Measurements from ENCODE around the gene WDFY1. TPM values are rescaled to one million over a fixed set of nuclear protein-coding genes. Genes with fewer than 3 reads are reported as not detected.
A peak's percentile ranks its signal among the peaks of the same experiment; 100 is the strongest.

Gene WDFY1
- 10 to 100 TPM; 26.7 to 35.2 (median 31.4) TPM for polyA plus RNA-seq (ENCODE audit: insufficient read length in 10 of 10)
- long read RNA-seq, donor 1, full-length matches to known transcripts: 7 of 7 reads
- long read RNA-seq, donor 1, partial matches to known transcripts: 0 of 7 reads
- long read RNA-seq, donor 1, other reads (novel, unspliced or antisense): 0 of 7 reads
- long read RNA-seq, donor 2, full-length matches to known transcripts: 6 of 6 reads
- long read RNA-seq, donor 2, partial matches to known transcripts: 0 of 6 reads
- long read RNA-seq, donor 2, other reads (novel, unspliced or antisense): 0 of 6 reads
- long read RNA-seq, donor 3: 0 reads
- long read RNA-seq, donor 4, full-length matches to known transcripts: 2 of 2 reads
- long read RNA-seq, donor 4, partial matches to known transcripts: 0 of 2 reads
- long read RNA-seq, donor 4, other reads (novel, unspliced or antisense): 0 of 2 reads
- long read RNA-seq, donor 5, full-length matches to known transcripts: 7 of 7 reads
- long read RNA-seq, donor 5, partial matches to known transcripts: 0 of 7 reads
- long read RNA-seq, donor 5, other reads (novel, unspliced or antisense): 0 of 7 reads
- long read RNA-seq, donor 6, full-length matches to known transcripts: 8 of 8 reads
- long read RNA-seq, donor 6, partial matches to known transcripts: 0 of 8 reads
- long read RNA-seq, donor 6, other reads (novel, unspliced or antisense): 0 of 8 reads
- long read RNA-seq, donor 7, full-length matches to known transcripts: 5 of 5 reads
- long read RNA-seq, donor 7, partial matches to known transcripts: 0 of 5 reads
- long read RNA-seq, donor 7, other reads (novel, unspliced or antisense): 0 of 5 reads
- long read RNA-seq, donor 8, full-length matches to known transcripts: 5 of 5 reads
- long read RNA-seq, donor 8, partial matches to known transcripts: 0 of 5 reads
- long read RNA-seq, donor 8, other reads (novel, unspliced or antisense): 0 of 5 reads
- long read RNA-seq, donor 9, full-length matches to known transcripts: 1 of 1 reads
- long read RNA-seq, donor 9, partial matches to known transcripts: 0 of 1 reads
- long read RNA-seq, donor 9, other reads (novel, unspliced or antisense): 0 of 1 reads

DNA sequence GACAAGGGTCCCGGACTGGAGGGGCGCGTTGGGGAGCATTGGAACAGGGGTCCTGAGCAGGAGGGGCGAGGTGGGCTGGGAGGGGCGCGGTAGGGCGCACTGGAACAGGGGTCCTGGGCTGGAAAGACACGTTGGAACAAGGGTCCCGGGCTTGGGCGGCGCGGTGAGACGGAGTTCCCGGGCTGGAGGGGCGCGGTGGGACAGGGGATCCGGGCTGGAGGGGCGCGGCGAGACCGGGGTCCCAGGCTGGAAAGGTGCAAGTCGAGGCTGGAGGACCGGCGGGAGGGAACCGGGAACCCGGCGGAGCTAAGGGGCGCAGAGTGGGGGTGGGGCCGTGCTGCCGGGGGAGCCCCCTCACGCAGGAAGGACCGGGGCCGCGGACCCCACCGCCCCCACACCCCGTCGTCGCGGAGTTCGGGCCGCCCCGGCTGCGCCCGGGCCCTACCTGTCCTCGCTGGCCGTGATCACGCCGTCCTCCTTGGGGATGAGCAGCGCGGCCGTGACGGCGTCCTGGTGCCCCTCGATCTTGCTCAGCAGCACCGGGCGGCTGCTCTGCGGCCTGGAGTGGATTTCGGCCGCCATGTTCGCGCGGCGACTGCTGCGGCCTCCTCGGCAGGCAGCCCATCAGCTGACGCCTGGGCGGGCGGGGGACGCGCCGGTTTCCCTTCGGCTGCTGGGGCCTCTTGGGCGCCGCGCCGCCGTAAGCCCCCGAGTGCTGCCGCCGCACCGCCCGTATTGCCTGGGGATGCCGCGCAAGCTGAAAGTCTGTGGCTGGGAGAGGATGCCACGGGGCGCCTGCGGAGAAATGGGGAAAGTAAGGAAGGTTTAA, at the start of gene WDFY1:
Gene WDFY1 (minus strand): TSS at position 633 of the 829 bp plus-strand sequence. CDS start 51 bp downstream, at position 582.
- peak; percentile 88 to 97 (median 92) for DNase-seq

DNA sequence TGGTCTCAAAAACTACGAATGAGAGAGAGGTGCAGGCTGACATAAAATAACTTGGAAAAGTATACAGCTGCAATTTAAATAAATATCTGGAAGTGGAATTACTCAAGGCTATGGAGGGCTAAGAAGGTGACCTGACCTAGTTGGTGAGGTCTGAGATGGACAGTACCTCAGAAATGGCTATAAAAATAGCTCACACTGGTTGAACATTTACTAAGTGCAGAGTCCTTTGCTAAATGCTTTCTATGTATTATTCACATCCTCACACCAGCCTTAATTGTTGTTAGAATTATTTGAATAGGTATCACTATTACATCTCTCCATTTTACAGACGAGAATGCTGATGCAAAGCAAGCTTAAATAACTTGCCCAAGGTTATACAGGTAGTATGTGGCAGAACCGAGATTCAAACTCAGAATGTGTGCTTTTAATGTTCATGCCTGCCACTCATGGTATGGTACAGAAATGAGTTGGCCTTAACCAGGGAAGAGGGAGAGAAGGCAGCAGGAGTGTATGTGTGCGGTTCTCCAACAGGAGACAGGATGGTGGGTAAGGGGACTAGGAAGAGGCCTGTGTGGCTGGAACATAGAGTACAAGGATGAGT, 49.5 kb upstream of the WDFY1 start:
- no peak for DNase-seq

DNA sequence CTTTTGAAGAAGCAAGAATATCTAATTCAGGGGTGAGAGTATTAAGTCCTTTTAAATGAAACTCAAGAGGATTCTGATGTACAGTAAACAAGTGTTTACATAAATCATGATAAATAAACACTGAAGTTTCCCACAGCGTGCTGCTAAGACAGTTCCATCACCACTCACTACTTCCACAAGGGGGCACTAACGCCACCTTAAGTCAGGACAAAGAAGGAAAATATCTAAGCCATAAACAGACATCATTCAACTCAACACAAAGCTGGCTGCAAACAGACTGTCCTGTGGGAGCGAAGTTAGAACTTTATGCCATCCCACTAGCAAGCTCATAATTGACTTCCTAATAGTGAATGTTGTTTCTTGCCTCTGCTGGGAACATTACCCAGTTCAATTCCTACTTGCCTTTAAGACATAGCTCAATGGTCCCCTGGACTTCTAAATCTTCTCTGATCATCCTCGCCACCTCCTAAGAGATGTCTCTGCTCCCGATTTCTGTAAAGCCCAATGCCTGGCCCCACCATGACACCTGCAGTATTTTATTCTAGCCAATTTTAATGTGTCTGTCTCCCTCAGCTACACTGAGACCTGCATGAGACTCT, 48.6 kb upstream of the WDFY1 start:
- DNase-seq: peak; percentile 72 to 90 (median 82)

GRCh38 chr2:223991611-223992010, 46.5 kb upstream of the WDFY1 start:
- DNase-seq: no peak

- DNase-seq: no peak
Observed at GRCh38 chr2:223989856-223990232, 44.7 kb upstream of the WDFY1 start.

- no peak for DNase-seq
Observed at GRCh38 chr2:223989206-223989855, 44.2 kb upstream of the WDFY1 start.

DNA sequence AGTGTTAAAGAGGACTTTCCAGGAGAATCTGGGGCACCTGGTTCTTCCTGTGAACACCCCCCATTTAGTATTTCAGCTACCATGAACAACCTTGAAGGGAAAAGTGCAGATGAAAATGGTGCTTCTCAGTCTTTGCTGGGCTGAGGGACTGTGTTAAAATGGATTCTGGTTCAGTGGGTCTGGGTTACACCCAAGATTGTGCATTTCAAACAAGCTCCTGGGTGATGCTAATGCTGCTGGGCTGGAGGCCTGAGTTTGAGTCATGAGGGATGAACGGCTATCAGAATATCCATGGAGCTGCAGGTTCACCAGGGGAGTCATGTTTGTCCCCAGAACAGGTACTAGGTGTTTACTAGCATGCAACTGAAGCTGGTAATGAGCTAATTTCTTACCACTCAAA, 36.1 kb upstream of the WDFY1 start:
- DNase-seq: no peak

- DNase-seq: no peak
Observed at GRCh38 chr2:223980803-223981202, 35.7 kb upstream of the WDFY1 start.

- DNase-seq: no peak
Observed at GRCh38 chr2:223980397-223980735, 35.2 kb upstream of the WDFY1 start.

DNA sequence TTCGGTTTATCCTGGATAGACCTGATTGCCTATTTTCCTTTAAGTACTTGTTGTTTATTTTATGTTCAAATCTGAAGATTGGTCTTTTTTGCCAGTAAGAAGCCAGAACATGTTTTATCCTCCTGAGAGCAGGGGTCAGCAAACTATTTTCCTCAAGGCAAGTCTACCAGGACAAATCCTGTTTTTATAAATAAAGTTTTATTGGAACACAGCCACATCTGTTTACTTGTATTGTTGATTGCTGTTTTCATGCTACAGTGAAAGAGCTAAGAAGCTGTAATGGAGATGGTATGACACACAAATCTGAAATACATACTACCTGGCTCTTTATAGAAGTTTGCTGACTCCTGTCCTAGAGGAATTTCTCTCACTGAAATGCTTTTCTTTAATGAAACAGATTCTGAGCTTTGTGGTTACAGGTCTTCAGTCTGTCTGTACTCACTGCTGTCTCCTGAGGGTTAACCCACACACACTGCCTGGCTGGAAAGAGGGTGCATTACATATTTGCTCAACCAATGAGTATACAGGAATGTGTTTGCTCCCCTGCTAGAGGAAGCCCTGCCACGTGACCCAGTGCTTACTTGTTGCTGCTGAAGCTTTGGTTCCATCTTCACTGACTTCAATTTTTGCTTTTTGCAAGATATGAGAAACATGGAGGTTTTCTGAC, 34.7 kb upstream of the WDFY1 start:
- no peak for DNase-seq

DNA sequence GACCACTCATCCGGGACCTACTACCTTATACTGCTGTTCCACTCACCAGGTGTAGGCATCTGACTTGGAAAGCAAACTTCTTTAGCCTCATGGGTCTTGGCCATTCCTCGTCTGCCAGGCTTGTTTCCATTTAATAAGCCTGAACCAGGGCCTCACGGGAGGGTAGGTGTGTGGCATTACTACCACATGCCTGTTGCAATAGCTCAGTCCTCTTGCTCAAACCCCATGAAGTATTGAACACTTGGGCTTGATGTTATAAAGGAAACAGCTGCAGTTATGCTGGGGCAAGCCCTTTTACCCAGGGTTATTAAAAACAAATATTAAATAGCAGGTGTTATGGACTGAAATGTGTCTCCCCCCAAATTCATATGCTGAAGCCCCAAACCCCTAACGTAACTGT, 33.3 kb upstream of the WDFY1 start:
- no peak for DNase-seq

DNA sequence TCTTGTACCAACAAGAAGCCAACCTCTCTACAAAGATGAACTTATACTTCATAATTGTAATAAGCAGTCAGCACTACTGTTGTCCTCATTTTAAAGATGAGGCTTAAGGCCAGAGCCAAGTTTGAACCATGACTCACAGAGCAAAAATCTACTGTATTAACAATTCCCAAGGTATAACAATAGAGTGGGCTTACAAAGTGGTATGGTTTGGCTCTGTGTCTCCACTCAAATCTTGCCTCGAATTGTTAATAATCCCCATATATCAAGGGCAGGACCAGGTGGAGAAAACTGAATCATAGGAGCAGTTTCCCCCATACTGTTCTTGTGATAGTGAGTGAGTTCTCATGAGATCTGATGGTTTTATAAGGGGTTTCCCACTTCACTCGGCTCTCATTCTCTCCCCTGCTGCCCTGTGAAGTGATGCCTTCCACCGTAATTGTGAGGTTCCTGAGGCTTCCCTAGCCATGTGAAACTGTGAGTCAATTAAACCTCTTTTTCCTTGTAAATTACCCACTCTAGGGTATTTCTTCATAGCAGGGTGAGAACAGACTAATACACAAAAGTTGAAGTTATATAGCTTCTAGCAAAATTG, 31.6 kb upstream of the WDFY1 start:
- DNase-seq: peak in 1 of 3 donors; percentile 58

- DNase-seq: no peak
Observed at GRCh38 chr2:223973606-223974005, 28.5 kb upstream of the WDFY1 start.

DNA sequence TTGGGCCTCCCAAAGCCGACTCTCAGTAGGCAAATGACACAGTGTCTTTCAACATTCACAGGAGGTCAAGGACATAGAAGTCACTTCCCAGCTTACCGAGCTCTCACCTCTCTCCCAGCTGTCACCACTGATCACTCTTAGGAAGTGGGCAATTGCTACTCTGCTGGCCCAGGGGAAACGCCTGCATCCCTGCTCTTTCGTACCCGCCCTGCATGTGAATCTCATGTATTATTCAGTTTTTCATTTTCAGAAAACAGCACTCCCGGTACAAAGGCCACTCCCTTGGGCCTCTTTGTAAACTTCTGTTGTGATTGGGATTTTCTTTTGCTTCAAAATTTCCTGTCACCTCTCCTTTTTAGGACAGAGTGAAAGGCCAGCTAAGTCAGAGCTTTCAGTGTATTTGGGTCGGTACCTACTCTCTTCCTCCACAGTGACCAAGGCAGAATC, 27.5 kb upstream of the WDFY1 start:
- no peak for DNase-seq

GRCh38 chr2:223971731-223972130, 26.6 kb upstream of the WDFY1 start:
- DNase-seq: no peak

DNA sequence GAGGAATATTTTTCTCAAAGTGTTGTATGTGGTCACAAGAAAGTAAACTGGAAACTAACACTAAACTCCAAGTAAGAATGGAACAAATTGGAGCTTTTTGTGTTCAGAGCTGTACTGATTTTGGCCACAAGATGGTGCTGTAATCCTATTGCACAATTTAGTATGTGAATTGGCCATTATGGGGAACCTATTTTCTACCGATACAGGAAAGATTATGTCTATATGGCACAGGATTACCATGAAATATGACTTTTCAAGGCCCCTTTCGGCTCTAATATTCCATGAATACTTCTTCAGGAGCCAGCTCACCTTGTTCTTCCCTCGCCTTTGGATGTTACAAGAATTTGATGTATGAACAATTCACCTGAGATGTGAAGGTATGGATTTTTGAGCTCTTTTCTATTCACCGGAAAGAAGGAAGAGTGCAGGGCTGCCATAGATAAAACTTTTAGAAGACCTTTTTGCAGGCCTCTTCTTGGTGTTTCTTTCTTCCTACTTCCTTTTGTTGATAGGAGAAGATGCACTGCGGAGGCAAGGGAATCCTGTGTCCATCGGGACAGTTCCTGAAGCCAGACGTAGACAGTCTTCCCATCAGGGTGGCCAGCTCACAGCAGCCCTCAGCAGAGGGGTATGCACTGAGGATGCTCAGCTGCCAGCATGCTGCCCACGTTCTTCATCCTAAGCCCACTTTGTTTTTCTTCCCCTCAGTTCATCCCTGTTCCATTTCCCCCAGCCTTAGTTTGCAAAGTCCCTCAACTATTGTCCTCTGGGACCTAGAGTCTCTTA, 25.4 kb upstream of the WDFY1 start:
- peak; percentile 60 to 80 (median 71) for DNase-seq

GRCh38 chr2:223969856-223970255, 24.7 kb upstream of the WDFY1 start:
- no peak for DNase-seq

DNA sequence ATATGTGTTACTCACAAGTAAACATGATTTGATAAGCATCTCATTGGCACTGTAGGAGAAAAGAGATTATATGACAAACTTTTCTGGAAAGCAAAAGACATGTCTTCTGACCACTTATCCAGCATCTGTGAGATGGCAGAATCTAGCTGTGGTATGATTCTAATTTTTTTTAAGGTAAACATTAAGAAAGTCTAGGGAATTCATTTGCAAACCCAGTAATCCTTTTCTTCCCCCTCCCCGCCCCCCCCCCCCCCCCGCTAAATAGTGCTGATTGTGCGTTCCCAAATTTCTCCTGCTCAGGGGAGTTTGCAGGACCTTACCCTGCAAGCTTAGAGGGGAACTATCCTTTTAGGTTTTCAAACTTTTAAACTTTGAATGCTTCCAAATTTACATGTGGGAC, 24.2 kb upstream of the WDFY1 start:
- DNase-seq: no peak
